Dedifferentiated amniotic fluid mesenchymal stem cell (primary cell): Measurements from ENCODE around the gene ATP6V1E1.
"Not testable (repeated sequence)": the region's sequence is repeated elsewhere in the genome, so short reads cannot be mapped to it uniquely, and the experiment has no call there.

Source experiments
- DNase-seq: peaks from one replicate; pipeline ENCODE4 v3.0.0-alpha.2; 2016; ENCODE audit errors: extremely low spot score

Gene ATP6V1E1

GRCh38 chr22:17628406-17629172 is at the start of gene ATP6V1E1:
Gene ATP6V1E1, minus strand, starts transcription at chr22:17628749. Its CDS starts 114 bp downstream, at chr22:17628635.
- DNase-seq = peak; percentile 98

- DNase-seq = no peak
These were observed 47.0 kb upstream of the ATP6V1E1 start for GRCh38 chr22:17675584-17675983.

GRCh38 chr22:17674152-17674551 is 45.6 kb upstream of the ATP6V1E1 start:
- DNase-seq = no peak

DNA sequence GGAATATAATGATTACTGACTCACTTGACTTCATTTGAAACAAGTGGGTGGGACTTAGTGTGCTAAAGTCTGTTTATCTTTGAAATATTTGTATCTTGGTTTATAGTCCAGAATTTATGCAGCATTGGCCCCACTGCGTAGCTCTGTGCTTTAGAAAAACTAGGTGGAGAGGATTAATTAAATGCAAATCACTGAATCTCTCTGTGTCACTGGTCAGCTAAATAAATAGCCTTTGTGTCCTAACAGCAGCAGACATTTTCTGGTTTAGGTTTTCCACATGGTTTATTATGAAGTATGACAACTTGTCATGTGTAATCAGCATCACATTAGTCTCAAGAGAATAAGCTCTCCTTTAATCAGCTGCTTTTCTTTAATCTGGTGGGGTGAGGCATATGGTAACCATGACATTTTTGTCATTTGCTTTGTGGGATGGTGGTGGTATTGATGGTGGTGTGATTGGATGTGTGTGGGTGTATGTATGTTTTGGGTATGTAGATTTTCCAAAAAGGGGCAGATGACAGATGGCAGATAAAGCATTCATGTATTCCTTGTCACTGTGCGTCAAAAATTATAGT is 44.0 kb upstream of the ATP6V1E1 start:
- DNase-seq = peak; percentile 32

DNA sequence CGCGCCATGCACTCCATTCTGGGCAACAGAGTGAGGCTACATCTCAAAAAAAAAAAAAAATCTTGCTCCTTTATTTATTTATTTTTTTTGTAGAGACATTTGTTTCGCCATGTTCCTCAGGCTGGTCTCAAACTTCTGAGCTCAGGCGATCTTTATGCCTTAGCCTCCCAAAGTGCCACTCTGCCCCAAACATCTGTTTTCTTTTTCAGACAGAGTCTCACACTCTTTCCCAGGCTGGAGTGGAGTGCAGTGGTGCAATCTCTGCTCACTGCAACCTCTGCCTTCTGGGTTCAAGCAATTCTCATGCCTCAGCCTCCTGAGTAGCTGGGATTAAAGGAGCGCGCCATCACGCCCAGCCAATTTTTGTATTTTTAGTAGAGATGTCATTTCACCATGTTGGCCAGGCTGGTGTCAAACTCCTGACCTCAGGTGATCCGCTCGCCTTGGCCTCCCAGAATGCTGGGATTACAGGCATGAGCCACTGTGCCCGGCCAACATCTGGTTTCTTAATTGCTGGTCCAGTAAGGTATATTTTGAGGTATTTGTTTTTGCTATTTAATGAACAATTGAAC is 43.1 kb upstream of the ATP6V1E1 start:
- DNase-seq = not testable (repeated sequence)

DNA sequence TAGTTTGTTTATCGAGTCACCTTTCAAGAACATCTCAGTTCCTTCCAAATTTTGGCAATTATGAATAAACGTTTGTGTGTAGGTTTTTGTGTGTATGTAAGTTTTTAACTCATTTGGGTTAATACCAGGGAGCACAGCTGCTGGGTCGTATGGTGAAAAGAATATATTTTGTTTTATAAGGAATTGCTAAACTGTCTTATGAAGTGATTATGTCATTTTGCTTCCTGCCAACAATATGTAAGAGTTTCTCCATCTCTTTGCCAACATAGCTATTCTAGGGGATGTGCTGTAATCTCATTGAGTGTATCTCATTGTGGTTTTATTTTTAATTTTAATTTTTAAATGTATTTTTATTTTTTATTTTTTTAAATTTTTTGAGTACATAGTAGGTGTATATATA is 37.3 kb upstream of the ATP6V1E1 start:
- no peak for DNase-seq

GRCh38 chr22:17665248-17665647 is 36.7 kb upstream of the ATP6V1E1 start:
- DNase-seq = no peak

DNA sequence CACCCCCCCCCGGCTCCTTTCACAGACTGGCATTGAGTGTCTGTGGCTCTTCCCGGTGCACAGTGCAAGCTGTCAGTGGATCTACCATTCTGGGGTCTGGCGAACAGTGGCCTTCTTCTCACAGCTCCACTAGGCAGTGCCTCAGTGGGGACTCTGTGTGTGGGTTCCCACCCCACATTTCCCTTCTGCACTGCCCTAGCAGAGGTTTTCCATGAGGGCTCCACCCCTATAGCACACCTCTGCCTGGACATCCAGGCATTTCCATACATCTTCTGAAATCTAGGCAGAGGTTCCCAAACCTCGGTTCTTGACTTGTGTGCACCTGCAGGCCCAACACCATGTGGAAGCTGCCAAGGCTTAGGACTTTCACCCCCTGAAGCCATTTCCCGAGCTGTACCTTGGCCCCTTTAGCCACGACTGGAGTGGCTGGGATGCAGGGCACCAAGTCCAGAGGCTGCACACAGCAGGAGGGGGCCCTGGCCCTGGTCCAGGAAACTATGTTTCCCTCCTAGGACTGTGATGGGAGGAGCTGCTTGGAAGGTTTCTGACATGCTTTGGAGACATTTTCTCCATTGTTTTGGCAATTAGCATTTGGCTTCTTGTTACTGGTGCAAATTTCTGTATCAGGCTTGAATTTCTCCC is 36.0 kb upstream of the ATP6V1E1 start:
- DNase-seq = no peak

GRCh38 chr22:17656870-17657395 is 28.4 kb upstream of the ATP6V1E1 start:
- DNase-seq = no peak

DNA sequence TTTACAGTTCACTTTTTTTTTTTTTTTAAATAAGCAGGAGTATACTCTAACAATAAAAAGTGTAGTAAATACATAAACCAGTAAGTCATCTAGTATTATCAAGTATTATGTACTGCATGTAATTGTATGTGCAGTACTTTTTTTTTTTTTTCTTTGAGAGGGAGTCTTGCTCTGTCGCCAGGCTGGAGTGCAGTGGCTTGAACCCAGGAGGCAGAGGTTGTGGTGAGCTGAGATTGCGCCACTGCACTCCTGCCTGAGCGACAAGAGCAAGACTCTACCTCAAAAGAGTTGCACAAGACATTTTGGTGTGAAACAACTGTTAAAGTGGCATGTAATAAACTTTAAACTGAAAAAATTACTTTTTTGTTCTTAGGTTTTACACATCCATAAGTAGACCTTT is 26.7 kb upstream of the ATP6V1E1 start:
- DNase-seq = no peak

- no peak for DNase-seq
These were observed 20.0 kb upstream of the ATP6V1E1 start for GRCh38 chr22:17648569-17648968.

GRCh38 chr22:17647991-17648390 is 19.4 kb upstream of the ATP6V1E1 start:
- no peak for DNase-seq

- DNase-seq = no peak
These were observed 18.9 kb upstream of the ATP6V1E1 start for GRCh38 chr22:17647452-17647851.

DNA sequence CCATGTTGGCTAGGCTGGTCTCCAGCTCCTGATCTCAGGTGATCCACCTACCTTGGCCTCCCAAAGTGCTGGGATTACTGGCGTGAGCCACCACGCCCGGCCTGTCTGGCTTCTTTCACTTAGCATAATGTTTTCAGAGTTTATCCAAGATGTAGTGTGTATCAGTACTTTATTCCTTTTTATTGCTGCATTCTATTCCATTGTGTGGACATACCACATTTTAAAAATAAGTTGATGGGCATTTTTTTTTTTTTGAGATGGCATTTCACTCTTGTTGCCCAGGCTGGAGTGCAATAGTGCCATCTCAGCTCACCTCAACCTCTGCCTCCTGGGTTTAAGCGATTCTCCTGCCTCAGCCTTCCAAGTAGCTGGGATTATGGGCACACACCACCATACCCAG is 13.8 kb upstream of the ATP6V1E1 start:
- DNase-seq = not testable (repeated sequence)

GRCh38 chr22:17641269-17641668 is 12.7 kb upstream of the ATP6V1E1 start:
- no peak for DNase-seq

- DNase-seq = peak; percentile 76
These were observed 10.7 kb upstream of the ATP6V1E1 start for GRCh38 chr22:17639247-17639741.

DNA sequence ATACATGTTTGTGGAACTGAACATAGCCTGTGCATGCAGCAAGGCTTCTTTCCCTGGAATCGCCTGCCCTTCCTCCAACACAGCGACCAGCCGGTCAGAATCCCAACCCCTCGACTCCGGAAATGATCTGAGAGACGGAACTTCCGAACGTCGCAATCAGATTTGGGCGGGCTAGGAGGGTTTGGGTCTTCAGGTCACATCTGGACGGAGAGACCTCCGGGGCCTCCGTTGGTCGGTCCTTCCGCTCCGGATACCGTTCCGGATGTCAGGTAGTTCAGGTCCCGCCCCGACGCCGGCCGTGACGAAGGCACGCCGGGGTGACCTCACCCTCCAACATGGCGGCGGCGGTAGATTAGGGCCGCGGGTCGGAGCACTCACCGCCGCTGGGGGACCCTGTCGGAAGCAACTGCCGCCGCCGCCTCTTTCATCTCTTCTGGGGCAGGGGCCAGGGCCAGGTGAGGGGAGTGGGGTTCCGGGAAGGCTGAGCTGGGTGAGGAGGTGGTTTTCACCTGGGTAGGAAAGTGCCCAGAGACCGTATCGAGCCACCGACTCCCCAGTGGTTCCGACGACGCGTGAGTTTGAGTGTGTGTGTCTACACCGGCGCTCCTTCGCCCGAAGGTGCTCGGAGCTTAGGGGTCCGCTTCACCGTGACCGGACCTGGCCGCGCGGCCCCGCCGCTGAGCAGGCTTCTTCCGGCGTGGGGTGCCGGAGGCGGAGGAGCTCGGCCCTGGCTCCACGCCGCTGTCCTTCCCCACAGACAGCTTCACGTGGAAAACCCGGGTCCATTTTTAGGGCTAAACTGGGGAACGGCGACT is 10.1 kb upstream of the ATP6V1E1 start, which contains the start of gene BCL2L13:
BCL2L13 (plus strand) TSS at position 326 of the 815 bp plus-strand sequence. CDS start 16,955 bp downstream, outside the sequence.
- DNase-seq = peak; percentile 77

- no peak for DNase-seq
These were observed 9.6 kb upstream of the ATP6V1E1 start for GRCh38 chr22:17638182-17638431.

DNA sequence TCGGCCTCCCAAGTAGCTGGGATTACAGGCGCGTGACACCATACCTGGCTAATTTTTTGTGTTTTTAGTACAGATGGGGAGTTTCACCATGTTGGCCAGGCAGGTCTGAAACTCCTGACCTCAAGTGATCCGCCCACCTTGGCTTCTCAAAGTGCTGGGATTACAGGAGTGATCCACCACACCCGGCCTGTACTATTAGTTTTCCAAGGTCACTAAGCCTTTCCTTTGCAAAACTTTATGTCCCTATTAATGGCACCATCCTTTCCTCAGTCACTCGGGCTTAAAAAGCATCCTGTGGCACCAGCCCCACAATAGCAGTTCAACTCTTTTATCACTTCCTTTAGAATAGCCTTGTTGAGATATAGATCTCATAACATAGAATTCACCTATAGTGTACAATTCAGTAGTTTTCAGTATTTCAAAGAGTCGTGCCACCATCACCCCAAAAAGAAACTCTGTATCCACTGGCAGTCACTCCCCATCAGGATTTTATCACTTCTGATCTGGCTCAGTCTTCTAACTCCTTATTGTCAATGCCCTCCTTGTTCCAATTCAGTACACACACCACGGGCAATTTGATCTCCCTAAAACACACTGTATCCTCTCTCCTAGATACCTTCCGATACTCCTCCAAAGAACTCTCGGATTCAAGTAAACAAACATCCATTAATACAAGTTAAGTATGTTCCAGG is 9.1 kb upstream of the ATP6V1E1 start:
- no peak for DNase-seq

GRCh38 chr22:17636850-17637249 is 8.3 kb upstream of the ATP6V1E1 start:
- DNase-seq = not testable (repeated sequence)

DNA sequence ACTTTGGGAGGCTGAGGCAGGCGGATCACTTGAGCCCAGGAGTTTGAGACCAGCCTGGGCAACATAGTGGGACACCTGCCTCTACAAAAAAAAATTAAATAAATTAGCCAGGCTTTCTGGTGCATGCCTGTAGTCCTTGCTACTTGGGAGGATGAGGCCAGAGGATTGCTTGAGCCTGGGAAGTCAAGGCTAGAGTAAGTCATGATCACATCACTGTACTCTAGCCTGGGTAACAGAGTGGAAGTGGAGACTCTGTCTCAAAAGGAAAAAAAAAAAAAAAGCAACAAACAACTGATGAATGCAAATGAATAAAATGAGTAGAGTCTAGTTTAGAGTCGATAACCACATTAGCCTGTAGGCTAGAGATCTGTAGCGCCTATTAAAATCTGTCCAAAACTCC is 6.1 kb upstream of the ATP6V1E1 start:
- DNase-seq = no peak
